ENCODE results near the gene MCUR1.

GRCh38 chr6:13841936-13842335 lies 27.6 kb upstream of the MCUR1 start:
- TF ChIP-seq POLR2A (IDR thresholded peaks at IDR 0.05; ENCODE audit: low read length) (peak; percentile 47), GATA1 (IDR thresholded peaks at IDR 0.05; ENCODE audit: low read depth, low read length) (no peak)
